Right lobe of liver (tissue), 6 donors: ENCODE data around the gene CCT2. TPM values are rescaled to one million over a fixed set of nuclear protein-coding genes. Genes with fewer than 3 reads are reported as not detected.

Experiments
- ATAC-seq, 4 donors: fragments of 200-7000 bp; cut with Tn5 transposase; one replicate each; pipeline ENCODE4 v1.9.1; 2020; ENCODE audit warnings: mild to moderate bottlenecking in 4 of 4, moderate library complexity in 4 of 4
- DNase-seq, 3 donors: peaks; one replicate each; pipeline ENCODE4 v3.0.0-alpha.2; 2020
- H3K27ac ChIP-seq, 3 donors: fragments of 200-600 bp; one replicate each; pipeline ENCODE4 v1.8.0; 2022
- H3K27me3 ChIP-seq, 2 donors: fragments of 200-600 bp; one replicate each; pipeline ENCODE4 v1.8.0; 2022
- H3K36me3 ChIP-seq, 4 donors: fragments of 200-600 bp; sonication (generic) in 1 of 4; one replicate each; pipeline versions ENCODE4 v1.5.1 to v1.8.0; 2017 to 2022; ENCODE audit warnings: control low read depth in 1 of 4
- H3K4me1 ChIP-seq, 4 donors: fragments of 200-600 bp; sonication (generic) in 1 of 4; one replicate each; pipeline versions ENCODE4 v1.5.1 to v1.8.0; 2017 to 2022; ENCODE audit warnings: control low read depth in 1 of 4
- H3K4me3 ChIP-seq, 3 donors: fragments of 200-600 bp; one replicate each; pipeline ENCODE4 v1.8.0; 2022
- H3K9me3 ChIP-seq, 4 donors: fragments of 200-600 bp; sonication (generic) in 1 of 4; one replicate each; pipeline versions ENCODE4 v1.5.1 to v1.8.0; 2017 to 2022; ENCODE audit warnings: control low read depth in 1 of 4
- CTCF ChIP-seq, 4 donors: fragments of 200-600 bp in 3 of 4; fragments of 450-650 bp in 1 of 4; IDR thresholded peaks; one replicate each; pipeline versions ENCODE4 v1.5.1 to v1.8.0; 2016 to 2022; ENCODE audit warnings: antibody characterized with exemption in 4 of 4, mild to moderate bottlenecking in 2 of 4
- POLR2A ChIP-seq: fragments of 450-650 bp; IDR thresholded peaks from one replicate; pipeline ENCODE4 v1.6.1; 2017; ENCODE audit warnings: antibody characterized with exemption, mild to moderate bottlenecking
- WGBS: methylation state at CpG from one replicate; pipeline ENCODE4 v1.1.6; 2018; ENCODE audit warnings: low coverage, low lambda C conversion rate; ENCODE audit not compliant: insufficient coverage; ENCODE audit errors: missing lambda C conversion rate; 5-methylcytosine and 5-hydroxymethylcytosine counted together
- intact Hi-C, 2 donors: fragments of 100-400 bp; cut with DNase I; formaldehyde crosslinking; loops; one replicate each; pipeline versions ENCODE4 v1.11.2 to v1.14.1; 2022
- total RNA-seq, 6 experiments: library from RNA; depleted of rRNA in 2 of 6; stranded (reverse); fragments of >200 nt in 2 of 6; fragmentation: NEBNext Ultra II Directional in 3 of 6; extraction: Animal tissue kit (Norgen Biotek cat#: 25700) in 3 of 6; gene quantifications; one replicate each; pipeline versions ENCODE4 v1.1.0 to v1.2.4, GENCODE V29; 2016 to 2023
- donor health status: DM: no; HTN: yes; CAD: no.
- donor health status: DM: no; HTN: no; CAD: no.
- donor health status: DM: no; HTN: no; CAD: no.
- donor health status: DM: no; HTN: yes; CAD: no.
- donor health status: DM: no; HTN: yes; CAD: no.

Gene CCT2
- total RNA-seq, 6 experiments from 2014 or later, result 39.8 to 81.9 (median 54.3) TPM

GRCh38 chr12:69546693-69547438 is 38.4 kb upstream of the CCT2 start:
- TF ChIP-seq POLR2A, result no peak
- TF ChIP-seq CTCF (IDR thresholded peaks at IDR 0.05), result no peak
- Histone ChIP-seq H3K27me3 (no peaks in the 10 kb centered on the region), H3K4me1 (no peaks in the 10 kb centered on the region), H3K36me3 (no peaks in the 10 kb centered on the region), H3K9me3 (no peaks in the 10 kb centered on the region), H3K4me3 (no peak overlapping the region), H3K27ac (no peak overlapping the region)
- no peak for ATAC-seq
- intact Hi-C loops, result no loop called here
- DNase-seq, result no peak
- 77% methylated on average over 7 of the region's 7 CpGs for WGBS

GRCh38 chr12:69548687-69549086 is 36.6 kb upstream of the CCT2 start:
- H3K9me3 ChIP-seq, result no peaks in the 10 kb centered on the region
- no peaks in the 10 kb centered on the region for H3K36me3 ChIP-seq
- peaks cover 0 to 3% (median under 1%) of the 10 kb centered on the region in 4 donors for H3K4me1 ChIP-seq
- no peak overlapping the region for H3K27ac ChIP-seq
- intact Hi-C loops, result no loop called here
- TF ChIP-seq POLR2A (no peak), CTCF (IDR thresholded peaks at IDR 0.05) (no peak)
- no peak for DNase-seq
- ATAC-seq, result no peak
- no peaks in the 10 kb centered on the region for H3K27me3 ChIP-seq
- no peak overlapping the region for H3K4me3 ChIP-seq

GRCh38 chr12:69550569-69551350 is 34.5 kb upstream of the CCT2 start:
- H3K4me1 ChIP-seq, result peaks cover 0 to 10% (median 4%) of the 10 kb centered on the region in 4 donors
- H3K27me3 ChIP-seq, result no peaks in the 10 kb centered on the region
- no peak for TF ChIP-seq CTCF (IDR thresholded peaks at IDR 0.05)
- no peak for TF ChIP-seq POLR2A
- H3K9me3 ChIP-seq, result no peaks in the 10 kb centered on the region
- no peak overlapping the region for H3K4me3 ChIP-seq
- H3K27ac ChIP-seq, result no peak overlapping the region
- no peaks in the 10 kb centered on the region for H3K36me3 ChIP-seq
- DNase-seq (no peak), ATAC-seq (no peak)
- 75% methylated on average over 7 of the region's 8 CpGs for WGBS
- intact Hi-C loops, result no loop called here

GRCh38 chr12:69553628-69554248 is 31.5 kb upstream of the CCT2 start:
- WGBS, result 58% methylated on average over 2 of the region's 2 CpGs
- no peak for TF ChIP-seq POLR2A
- no peak for TF ChIP-seq CTCF (IDR thresholded peaks at IDR 0.05)
- Histone ChIP-seq H3K4me3 (no peak overlapping the region), H3K9me3 (no peaks in the 10 kb centered on the region), H3K4me1 (peaks cover 0 to 23% (median 7%) of the 10 kb centered on the region in 4 donors), H3K36me3 (no peaks in the 10 kb centered on the region), H3K27ac (no peak overlapping the region), H3K27me3 (no peaks in the 10 kb centered on the region)
- intact Hi-C loops, result no loop called here
- no peak for DNase-seq
- ATAC-seq, result peak; percentile 50 to 67 (median 57)
